Measurements from ENCODE around the gene ADAMTSL5.

ADAMTSL5 gene

DNA sequence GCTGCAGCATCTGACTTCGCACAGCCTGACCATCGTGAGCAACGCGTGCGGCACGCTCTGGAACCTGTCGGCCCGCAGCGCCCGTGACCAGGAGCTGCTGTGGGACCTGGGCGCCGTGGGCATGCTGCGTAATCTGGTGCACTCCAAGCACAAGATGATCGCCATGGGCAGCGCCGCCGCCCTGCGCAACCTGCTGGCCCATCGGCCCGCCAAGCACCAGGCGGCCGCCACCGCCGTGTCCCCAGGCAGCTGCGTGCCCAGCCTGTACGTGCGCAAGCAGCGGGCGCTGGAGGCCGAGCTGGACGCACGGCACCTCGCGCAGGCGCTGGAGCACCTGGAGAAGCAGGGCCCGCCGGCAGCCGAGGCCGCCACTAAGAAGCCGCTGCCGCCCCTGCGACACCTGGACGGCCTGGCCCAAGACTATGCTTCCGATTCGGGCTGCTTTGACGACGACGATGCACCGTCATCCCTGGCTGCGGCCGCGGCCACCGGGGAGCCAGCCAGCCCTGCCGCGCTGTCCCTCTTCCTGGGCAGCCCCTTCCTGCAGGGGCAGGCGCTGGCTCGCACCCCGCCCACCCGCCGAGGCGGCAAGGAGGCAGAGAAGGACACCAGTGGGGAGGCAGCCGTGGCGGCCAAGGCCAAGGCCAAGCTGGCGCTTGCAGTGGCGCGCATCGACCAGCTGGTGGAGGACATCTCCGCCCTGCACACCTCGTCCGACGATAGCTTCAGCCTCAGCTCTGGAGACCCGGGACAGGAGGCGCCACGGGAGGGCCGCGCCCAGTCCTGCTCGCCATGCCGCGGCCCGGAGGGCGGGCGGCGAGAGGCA is 47.4 kb downstream of the ADAMTSL5 start:
- peak; percentile 53 to 67 for DNase-seq

DNA sequence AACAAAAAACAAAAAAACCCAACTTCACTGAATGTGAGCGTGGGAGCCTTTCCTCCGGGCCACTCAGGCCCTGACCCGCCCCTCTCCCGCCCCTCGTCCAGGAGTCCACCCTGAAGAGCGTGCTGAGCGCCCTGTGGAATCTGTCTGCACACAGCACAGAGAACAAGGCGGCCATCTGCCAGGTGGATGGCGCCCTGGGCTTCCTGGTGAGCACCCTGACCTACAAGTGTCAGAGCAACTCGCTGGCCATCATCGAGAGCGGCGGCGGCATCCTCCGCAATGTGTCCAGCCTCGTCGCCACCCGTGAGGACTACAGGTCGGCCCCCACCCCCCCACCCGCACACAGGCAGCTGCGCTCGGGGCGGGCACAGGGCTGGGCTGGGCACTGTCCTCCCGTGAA is 51.0 kb downstream of the ADAMTSL5 start:
- no peak for DNase-seq

DNA sequence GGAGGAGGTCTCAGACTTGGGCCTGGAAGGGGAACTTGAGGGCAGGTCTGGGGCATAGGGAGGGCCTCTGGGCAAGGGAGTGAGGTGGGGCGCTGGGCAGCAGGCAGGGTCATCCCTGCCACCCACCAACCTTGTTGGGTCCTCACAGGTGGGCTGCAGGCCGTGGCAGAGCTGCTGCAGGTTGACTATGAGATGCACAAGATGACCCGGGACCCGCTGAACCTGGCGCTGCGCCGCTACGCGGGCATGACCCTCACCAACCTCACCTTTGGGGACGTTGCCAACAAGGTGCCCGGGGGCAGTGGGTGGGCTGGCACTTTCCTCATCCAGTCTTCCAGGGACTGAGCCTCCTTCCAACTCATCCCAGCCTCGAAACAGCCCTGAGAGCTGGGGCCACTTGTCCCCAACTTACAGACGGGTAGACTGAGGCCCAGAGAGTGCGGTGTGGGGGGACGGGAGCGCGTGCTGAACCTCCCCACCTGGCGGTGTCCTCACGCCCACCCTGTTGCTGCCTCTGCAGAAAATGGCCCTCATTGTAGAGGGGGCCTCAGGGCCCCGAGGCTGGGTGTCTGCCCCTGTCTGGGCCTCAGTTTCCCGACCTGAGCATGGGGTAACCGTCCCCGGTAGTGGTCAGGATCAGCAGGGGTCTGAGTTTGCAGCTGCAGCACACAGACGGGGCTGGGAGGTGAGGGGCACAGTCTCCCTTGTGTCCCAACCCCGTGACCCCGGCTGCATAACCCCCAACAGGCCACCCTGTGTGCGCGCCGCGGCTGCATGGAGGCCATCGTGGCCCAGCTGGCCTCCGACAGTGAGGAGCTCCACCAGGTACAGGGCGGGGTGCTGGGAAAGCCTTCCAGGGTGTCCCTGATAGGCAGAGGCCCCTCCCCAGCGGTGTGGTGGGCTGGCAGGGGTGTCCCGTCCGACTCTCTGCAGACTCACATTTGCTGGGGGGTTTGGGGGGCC is 52.5 kb downstream of the ADAMTSL5 start:
- peak in 1 of 2 experiments; percentile 14 for DNase-seq

DNA sequence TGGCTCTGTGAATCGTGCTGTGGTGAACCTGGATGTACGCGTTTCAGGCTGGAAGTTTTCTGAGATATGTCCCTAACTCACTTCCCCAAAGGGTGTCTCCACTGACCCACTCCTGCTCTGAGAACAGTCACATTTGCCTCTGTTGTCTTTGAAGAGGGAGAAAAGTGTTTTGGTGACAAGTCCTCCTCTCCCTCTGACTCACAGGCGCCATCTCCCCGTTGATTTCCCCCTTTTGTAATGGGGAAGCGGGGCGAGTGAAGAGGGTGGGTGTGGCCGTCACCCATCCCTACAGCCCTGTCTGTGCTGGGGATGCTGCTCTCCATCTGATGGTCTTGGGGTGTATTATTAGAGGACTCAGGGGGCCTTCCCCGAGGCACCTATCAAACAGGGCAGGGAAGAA is 53.3 kb downstream of the ADAMTSL5 start:
- DNase-seq, result no peak

DNA sequence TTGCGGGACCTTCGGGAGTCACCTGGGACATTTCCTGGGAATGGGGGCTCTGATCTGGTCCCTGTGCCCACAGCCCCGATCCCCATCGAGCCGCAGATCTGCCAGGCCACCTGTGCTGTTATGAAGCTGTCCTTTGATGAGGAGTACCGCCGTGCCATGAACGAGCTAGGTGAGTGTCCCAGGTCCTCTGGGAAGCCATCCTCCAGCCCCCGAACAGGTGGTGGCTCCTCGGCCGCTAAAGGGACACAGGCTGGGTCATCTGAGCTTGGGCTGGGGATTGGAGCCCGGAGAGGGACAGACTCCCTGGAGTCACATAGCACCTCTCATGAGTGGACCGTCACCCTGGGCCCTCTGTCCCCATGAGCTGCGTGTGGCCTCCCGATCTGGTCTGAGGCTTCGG is 54.9 kb downstream of the ADAMTSL5 start:
- no peak for DNase-seq

DNA sequence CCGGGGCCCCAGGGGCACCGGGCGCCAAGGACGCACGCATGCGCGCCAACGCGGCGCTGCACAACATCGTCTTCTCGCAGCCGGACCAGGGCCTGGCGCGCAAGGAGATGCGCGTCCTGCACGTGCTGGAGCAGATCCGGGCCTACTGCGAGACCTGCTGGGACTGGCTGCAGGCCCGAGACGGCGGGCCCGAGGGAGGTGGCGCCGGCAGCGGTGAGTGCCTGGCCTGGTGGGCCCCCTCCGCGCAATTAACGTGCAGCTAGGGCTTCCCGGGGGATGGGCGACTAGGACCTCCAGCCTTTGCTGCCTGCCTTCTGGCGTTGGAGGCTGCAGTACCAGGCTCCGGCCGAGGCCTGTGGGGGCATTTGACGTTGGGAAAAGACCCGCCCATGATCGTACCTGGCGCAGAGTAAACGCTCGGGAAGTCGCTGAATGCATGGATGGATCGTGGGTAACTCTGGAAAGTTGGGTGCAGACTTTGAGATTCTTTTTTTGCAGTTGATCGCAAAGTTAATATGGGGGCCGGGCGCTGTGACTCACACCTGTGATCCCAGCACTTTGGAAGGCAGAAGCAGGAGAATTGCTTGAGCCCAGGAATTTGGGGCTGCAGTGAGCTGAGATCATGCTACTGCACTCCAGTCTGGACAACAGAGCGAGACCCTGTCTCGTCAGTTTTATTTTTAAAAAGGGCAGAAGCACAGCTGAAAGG is 55.6 kb downstream of the ADAMTSL5 start:
- no peak for DNase-seq

DNA sequence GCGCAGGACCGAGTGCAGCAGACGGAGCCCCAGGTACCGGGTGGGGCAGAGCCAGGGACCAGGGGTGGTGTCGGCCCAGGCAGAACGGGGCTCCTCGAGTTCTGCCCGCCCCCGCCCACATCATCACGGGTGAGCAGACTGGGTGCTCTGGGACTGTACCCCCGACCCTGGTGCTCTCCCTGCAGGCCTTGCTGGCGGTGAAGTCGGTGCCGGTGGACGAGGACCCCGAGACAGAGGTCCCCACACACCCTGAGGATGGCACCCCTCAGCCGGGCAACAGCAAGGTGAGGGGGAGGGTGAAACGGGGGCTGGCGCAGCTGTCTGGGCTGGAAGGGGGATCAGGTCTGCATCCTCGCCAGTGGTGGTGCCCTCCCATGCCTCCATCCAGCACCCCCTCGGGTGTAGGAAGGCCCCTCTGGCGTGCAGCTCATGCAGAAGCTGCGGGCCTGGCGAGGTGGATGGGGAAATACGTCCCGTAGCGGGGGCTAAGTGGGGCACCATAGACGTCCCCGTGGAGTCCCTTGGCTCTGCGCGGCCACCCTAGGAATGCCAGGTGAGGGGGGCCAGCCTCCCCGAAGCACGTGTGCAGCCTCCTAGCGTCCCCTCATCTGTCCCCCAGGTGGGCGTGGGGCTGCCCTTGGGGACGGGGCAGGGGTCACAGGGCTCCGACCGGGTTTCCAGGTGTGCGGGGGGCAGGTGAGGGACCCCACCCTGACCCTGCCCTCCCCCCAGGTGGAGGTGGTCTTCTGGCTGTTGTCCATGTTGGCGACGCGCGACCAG is 56.5 kb downstream of the ADAMTSL5 start:
- DNase-seq, result no peak

DNA sequence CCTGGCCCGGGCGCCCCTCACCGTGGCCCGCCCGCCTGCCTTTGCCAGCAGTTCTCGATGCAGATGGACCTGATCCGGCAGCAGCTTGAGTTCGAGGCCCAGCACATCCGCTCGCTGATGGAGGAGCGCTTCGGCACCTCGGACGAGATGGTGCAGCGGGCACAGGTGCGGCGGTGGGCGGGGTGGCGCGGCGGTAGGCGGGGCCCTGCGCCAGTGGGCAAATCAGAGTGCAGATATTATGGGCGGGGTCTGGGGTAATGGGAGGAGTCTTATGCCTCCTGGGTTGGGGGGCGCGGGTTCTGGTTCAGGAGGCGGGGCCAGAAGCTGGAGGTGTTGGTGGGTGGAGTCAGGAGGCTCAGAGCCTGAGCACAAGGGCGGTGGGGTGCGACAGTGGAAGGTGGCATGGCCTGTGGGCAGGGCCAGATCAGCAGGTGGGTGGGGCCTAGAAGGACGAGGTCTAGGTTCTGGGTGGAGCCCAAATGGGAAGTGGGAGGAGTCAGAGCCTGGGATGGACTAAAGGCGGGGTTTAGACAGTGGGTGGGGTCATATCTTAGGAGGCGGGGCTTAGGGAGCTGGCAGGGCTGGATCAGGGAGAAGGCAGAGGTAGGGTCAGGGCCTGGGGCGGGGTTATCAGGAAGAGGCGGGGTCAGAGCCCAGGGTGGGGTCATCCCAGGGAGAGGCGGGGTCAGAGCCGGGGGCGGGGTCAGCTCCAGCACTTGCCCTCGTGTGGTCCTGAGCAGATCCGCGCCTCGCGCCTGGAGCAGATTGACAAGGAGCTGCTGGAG is 57.3 kb downstream of the ADAMTSL5 start:
- DNase-seq, result peak; percentile 83 to 85
